Memory B cell (primary cell): ENCODE measurements around the gene BUB1B.
A peak's percentile ranks its signal among the peaks of the same experiment; 100 is the strongest.

Source experiments
- ATAC-seq: fragments of 150-1000 bp; cut with Tn5 transposase; 2 replicates; pipeline ENCODE4 v1.10.0; 2021; ENCODE audit warnings: low read depth, mild to moderate bottlenecking, moderate library complexity
- DNase-seq, 2 donors: peaks; one replicate each; pipeline ENCODE4 v3.0.0; 2022; ENCODE audit warnings: low spot score in 2 of 2
- H3K27ac Mint-ChIP-seq: one replicate; pipeline ENCODE4 v1.8.0; 2022; ENCODE audit warnings: mild to moderate bottlenecking, moderate library complexity, mixed read lengths
- H3K27me3 Mint-ChIP-seq: one replicate; pipeline ENCODE4 v1.8.0; 2022; ENCODE audit warnings: mixed read lengths
- H3K36me3 Mint-ChIP-seq: one replicate; pipeline ENCODE4 v1.8.0; 2022; ENCODE audit warnings: mild to moderate bottlenecking, mixed read lengths
- H3K4me1 Mint-ChIP-seq: one replicate; pipeline ENCODE4 v1.8.0; 2022; ENCODE audit warnings: mixed read lengths
- H3K4me3 Mint-ChIP-seq: one replicate; pipeline ENCODE4 v1.8.0; 2022; ENCODE audit warnings: mild to moderate bottlenecking, moderate library complexity, mixed read lengths
- H3K9me3 Mint-ChIP-seq: one replicate; pipeline ENCODE4 v1.8.0; 2022; ENCODE audit warnings: mixed read lengths

Gene BUB1B

DNA sequence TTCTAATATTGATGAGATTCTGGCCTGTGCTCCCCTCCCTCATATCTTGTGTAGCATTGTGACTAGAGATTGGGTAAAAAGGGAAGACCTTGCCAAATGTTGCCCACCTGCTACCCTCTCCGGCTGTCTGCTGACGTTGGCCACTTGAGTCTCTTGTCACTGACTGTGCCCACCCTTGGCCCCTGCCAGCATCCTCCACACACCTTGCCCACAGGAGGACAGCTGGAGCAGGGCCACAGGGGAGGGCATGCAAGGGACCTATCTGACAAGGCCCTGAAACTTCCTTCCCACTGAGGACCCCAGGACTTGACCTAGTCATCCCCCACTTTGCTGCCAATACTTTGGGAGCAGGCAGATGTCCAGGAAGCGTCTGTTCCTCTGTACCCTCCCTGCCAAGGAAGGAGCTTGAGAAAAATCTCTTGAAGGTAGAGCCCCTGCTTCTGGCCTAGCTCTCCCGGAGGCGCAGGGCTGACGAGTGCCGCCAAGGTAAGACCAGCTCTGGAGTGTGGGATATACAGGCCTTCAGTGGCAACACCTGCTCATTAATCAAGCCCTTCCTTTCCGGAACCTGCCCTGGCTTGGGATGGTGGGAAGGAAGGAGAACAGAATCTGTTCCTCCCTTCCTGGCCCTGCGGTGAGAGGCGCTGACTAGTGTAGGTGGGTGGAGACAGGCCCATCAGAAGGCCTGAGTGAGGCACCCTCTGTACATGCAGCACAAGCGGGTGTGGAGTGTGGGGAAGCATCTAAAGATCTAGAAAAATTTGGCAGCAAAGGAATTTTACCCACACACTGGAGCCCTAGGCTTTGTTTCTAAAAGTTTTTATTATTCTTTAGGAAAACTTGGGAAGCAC is 73.1 kb downstream of the BUB1B start:
- Mint-ChIP-seq H3K27ac (peak overlapping the region; percentile 31), H3K4me1 (peaks cover 19% of the 10 kb centered on the region), H3K4me3 (no peak overlapping the region)

DNA sequence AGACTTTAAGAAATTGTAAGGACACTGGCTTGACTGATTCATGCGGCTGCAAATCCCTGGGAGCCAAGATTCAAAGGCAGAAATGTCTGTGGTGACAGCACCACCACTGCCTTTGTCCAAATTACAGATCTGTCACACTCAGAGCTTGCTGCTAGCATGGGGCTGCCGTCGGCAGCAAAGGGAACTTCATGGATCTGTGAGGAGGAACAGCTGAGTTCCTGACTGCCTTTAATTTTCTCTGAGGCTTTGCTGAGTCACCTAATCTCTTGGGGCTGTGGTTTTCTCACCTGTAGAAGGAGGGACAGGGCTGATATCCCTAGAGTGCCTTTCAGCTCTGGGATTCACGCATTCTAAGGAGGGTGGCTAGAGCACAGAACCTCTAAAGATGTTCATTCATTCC is 73.9 kb downstream of the BUB1B start:
- H3K27ac Mint-ChIP-seq: peak overlapping the region; percentile 76

More for the DNA sequence above, 73.1 kb downstream of the BUB1B start:
- ATAC-seq: no peak
- no peaks in the 10 kb centered on the region for H3K9me3 Mint-ChIP-seq
- H3K36me3 Mint-ChIP-seq: no peaks in the 10 kb centered on the region
- H3K27me3 Mint-ChIP-seq: peaks cover 3% of the 10 kb centered on the region
- DNase-seq: no peak

DNA sequence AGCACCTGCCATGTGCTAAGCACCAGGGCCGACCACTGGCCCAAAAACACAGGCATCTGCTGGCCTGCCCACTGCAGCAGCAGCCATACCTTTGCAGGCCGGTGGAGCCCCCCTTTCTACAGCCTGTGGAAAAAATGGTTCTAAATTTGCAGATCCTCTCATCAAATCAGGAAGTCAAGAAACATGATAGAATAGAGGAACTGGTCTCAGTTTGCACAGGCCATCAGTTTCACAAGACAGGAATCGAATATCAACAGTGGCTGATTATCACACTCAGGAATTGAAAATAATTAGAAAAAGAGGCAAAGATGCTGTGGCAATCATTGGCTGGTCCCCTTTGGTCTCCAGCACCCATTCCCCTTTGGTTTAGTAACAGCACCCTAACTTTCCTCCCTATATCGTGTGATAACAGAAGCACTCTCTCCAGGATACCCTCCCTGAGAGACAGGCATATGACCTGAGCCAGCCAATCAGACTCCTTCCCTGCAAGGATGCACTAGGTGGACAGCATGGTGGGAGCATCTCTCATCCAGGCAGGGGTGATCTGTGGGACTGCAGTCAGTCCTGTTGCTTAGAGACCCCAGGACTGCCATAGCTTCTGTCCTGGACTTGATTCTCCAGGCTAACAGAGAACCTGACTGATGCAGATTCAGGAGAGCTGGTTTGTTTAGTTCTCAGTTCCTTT is 74.5 kb downstream of the BUB1B start:
- peaks cover 9% of the 10 kb centered on the region for H3K27me3 Mint-ChIP-seq
- peaks cover 25% of the 10 kb centered on the region for H3K4me1 Mint-ChIP-seq
- no peaks in the 10 kb centered on the region for H3K9me3 Mint-ChIP-seq
- H3K27ac Mint-ChIP-seq: peak overlapping the region; percentile 76
- DNase-seq (peak in 1 of 2 donors; percentile 23), ATAC-seq (peak; percentile 75)
- H3K36me3 Mint-ChIP-seq: no peaks in the 10 kb centered on the region
- peak overlapping the region; percentile 56 for H3K4me3 Mint-ChIP-seq

More for the DNA sequence above, 73.9 kb downstream of the BUB1B start:
- no peak for ATAC-seq
- no peaks in the 10 kb centered on the region for H3K9me3 Mint-ChIP-seq
- peaks cover 25% of the 10 kb centered on the region for H3K4me1 Mint-ChIP-seq
- no peak overlapping the region for H3K4me3 Mint-ChIP-seq
- DNase-seq: no peak
- no peaks in the 10 kb centered on the region for H3K36me3 Mint-ChIP-seq
- H3K27me3 Mint-ChIP-seq: peaks cover 8% of the 10 kb centered on the region

DNA sequence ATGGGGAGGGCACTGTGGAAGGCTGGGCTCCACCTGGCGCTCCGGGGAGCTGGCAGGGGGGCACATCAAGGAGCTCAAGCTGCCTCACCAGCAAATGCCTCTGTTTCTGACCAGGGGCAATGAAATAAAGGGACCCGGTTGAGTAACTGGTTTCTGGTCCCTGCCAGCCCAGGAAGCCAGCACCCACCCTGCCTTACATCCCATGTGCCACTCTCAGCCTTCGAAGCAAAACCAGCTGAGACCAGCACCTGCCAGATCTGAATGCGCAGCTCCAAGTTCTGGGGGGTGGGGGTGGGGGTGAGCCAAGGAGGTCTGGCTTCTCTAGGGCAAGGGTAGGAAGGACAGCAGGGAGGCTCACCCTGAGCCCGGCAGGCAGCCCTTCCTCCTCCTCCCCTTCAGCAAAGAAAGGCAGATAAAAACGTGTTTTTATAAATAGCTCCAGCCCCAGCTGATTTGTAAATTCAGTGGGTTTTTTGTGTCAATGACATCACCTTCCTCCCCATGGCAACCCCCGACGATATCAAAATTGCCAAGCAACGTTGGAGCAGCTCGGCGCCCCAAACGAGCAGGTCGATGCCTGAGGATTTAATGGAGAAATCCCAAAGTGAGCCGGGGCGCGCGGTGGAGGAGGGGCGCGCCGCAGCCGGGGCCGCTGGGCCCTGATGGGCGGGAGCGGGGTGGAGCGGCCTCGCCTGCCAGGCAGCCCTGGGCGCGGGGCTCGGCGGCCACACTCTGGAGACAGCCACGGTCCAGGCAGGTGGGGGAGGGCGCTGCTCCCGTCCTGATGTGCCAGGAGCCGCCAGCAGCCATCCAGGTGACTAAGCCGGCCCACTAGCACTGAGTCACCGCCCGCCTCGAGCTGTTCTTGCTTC is 77.9 kb downstream of the BUB1B start, which contains the start of gene PAK6:
PAK6 (plus strand) TSS at position 532 of the 872 bp plus-strand sequence. CDS start 25,723 bp downstream, outside the sequence.
- Mint-ChIP-seq H3K36me3 (no peaks in the 10 kb centered on the region), H3K4me3 (peak within 1 kb of the TSS; percentile 76), H3K27me3 (peaks cover 9% of the 10 kb centered on the region), H3K9me3 (no peaks in the 10 kb centered on the region), H3K4me1 (peaks cover 25% of the 10 kb centered on the region), H3K27ac (peak within 1 kb of the TSS; percentile 87)
- ATAC-seq (peak; percentile 71), DNase-seq (peak; percentile 48 to 56)

DNA sequence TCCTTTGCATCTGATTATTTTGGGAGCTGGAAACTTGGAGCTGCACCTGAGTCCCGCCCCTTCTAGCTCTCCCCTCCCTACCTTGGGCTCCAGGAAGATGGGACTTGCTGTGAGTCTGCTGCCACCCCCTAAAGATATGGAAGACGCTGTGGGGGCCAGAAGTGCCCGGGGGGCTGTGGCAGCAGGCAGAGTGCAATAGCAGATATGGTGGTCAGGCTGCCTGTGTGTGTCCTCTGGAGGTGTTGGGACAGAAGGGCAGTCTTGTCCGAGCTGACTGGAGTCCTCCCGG is 78.5 kb downstream of the BUB1B start:
- peaks cover 9% of the 10 kb centered on the region for H3K27me3 Mint-ChIP-seq
- DNase-seq (no peak), ATAC-seq (no peak)
- no peaks in the 10 kb centered on the region for H3K9me3 Mint-ChIP-seq
- H3K4me3 Mint-ChIP-seq: peak overlapping the region; percentile 76
- peaks cover 25% of the 10 kb centered on the region for H3K4me1 Mint-ChIP-seq
- H3K36me3 Mint-ChIP-seq: no peaks in the 10 kb centered on the region
- H3K27ac Mint-ChIP-seq: peak overlapping the region; percentile 87

DNA sequence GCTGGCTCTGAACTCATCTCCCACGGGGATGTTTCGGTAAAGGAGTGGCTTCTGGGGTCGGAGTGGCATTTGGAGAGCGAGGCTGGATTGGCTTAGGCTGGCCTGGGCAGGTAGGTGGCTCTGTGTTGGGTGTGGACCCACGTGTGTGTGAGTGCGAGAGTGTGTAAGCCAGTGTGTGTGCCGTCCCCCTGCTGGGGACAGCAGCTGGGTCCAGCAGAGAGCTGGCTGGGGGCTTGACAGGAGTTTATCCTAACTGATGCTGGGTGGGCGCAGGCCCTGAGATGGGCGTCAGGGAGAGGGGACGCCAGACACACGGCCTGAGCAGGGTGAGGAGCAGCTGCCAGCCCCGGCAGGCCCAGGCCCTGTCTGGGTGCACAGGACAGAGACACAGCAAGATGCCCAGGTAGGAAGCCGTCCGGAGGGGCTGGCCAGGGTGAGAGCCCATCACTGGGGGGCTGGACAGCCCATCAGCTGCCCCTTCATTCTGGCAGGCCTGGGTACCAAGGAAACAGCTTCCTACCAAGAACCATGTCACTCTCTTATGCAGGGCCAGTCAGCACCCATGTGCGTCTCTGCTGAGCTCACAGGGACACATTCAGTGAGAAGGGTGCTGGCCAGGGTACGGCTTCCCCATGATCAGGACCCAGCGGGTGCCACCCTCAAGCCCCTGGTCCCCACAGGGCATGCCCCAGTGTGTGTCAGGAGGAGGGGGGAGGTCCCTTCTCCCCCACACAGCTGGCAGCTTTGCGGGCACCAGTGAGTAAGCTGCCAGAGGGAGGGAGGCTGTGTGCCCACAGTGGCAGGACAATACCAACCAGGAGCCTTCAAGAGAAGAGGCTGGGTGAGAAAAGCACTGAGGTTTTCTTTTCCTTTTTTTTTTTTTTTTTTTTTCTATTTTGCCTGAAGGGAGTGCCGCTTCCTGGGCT is 79.1 kb downstream of the BUB1B start:
- Mint-ChIP-seq H3K27me3 (peaks cover 9% of the 10 kb centered on the region), H3K27ac (peak overlapping the region; percentile 87), H3K4me3 (peak overlapping the region; percentile 76), H3K9me3 (no peaks in the 10 kb centered on the region), H3K4me1 (peaks cover 19% of the 10 kb centered on the region), H3K36me3 (no peaks in the 10 kb centered on the region)
- ATAC-seq: no peak
- DNase-seq: no peak

DNA sequence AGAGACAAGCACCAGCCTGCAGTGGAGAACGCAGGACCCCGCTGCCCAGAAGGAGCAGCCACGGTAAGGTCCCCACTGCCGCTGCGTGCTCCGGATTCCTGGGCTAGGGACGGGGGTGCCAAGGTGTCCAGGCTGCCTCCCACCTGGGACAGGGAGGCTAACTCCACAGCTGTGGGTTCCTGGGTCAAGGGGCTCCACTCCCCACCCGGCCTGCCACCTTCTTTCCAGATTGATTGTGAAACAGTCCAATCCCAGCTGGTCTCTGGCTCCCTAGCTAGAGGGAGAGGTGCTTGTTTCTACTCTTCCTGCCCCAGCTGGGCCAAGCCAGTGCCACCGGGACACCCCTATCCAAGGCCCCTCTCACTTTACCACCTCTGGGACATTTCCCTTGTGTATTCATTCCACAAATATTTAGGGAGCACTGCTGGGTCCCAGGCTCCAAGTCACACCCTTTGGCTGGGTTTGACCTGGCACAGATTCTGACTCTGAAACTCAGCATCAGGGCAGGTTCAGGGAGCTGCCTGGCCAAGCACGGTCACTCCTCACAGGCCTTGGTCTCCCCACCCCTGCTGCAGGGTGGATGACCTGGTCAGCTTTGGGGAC is 79.9 kb downstream of the BUB1B start:
- no peak for ATAC-seq
- no peak for DNase-seq
- H3K4me1 Mint-ChIP-seq: peaks cover 13% of the 10 kb centered on the region
- no peak overlapping the region for H3K4me3 Mint-ChIP-seq
- peaks cover 9% of the 10 kb centered on the region for H3K27me3 Mint-ChIP-seq
- H3K36me3 Mint-ChIP-seq: no peaks in the 10 kb centered on the region
- H3K27ac Mint-ChIP-seq: peak overlapping the region; percentile 31
- no peaks in the 10 kb centered on the region for H3K9me3 Mint-ChIP-seq

DNA sequence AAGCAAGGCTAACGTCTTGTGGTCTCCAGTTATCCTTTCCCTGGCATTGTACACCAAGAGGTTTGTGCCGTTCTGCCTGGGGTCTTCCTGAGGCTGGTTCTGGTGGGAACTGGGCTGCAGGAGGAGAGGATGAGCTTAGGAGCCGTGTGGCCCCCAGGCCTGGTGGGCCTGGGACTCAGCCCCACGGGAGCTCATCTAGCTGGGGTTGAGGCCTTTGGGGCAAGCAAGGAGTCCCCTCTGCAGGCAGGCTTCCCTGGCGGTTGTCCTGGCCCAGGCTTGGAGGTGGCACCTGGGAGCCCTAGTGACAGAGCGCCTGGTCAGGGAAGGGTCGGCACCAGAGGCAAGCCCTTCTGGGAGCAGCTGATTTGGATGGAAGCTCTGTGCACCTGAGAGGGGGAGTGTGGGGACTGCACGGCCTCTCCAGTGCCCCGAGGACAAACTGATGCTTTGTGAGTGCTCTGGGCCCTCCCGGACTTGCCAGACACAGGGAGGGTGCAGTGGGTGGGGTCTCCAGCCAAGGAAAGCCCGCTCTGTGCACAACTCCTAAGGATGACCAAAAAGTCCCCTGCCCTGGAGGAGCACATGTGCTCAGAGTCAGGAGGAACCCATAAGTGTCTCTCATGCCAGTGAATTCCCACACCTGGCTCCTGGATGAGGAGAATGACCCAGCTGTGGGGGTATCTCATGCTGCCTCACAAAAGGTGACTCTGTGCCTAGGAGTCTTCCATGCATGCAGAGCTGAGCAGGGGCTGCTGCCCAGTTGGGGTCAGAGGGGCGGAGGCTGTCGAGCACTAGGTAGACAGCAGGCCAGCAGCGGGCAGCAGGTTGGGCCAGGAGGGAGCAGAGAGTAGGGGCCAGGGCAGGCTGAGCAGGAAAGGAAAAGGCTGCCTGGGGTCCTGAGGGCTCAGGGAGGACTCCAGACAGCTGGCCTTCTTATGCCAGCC is 80.7 kb downstream of the BUB1B start:
- H3K27ac Mint-ChIP-seq: peak overlapping the region; percentile 31
- ATAC-seq (no peak), DNase-seq (no peak)
- H3K4me1 Mint-ChIP-seq: peaks cover 9% of the 10 kb centered on the region
- H3K36me3 Mint-ChIP-seq: no peaks in the 10 kb centered on the region
- H3K9me3 Mint-ChIP-seq: no peaks in the 10 kb centered on the region
- peaks cover 9% of the 10 kb centered on the region for H3K27me3 Mint-ChIP-seq
- no peak overlapping the region for H3K4me3 Mint-ChIP-seq

DNA sequence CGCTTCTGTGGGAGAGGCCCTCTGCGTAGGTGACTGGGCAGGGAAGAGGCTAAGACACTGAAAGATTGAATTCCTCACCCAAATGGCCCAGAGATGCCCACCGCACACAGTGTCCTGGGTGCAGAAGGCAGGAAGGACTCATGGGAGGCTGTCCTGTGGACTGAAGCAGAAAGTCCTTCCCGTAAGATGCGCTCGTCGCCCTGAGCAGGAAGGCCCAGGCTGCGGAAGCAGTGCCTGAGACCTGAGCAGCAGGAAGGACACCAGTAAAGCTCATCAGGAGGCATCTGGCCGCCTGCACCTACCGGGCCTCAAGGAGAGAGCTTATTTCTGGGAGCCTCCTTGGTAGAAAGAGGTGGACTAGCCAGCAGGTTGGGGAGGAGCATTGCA is 81.3 kb downstream of the BUB1B start:
- Mint-ChIP-seq H3K4me1 (peaks cover 9% of the 10 kb centered on the region), H3K9me3 (no peaks in the 10 kb centered on the region), H3K27me3 (peaks cover 9% of the 10 kb centered on the region), H3K4me3 (no peak overlapping the region), H3K36me3 (no peaks in the 10 kb centered on the region), H3K27ac (no peak overlapping the region)
- DNase-seq: no peak
- no peak for ATAC-seq

DNA sequence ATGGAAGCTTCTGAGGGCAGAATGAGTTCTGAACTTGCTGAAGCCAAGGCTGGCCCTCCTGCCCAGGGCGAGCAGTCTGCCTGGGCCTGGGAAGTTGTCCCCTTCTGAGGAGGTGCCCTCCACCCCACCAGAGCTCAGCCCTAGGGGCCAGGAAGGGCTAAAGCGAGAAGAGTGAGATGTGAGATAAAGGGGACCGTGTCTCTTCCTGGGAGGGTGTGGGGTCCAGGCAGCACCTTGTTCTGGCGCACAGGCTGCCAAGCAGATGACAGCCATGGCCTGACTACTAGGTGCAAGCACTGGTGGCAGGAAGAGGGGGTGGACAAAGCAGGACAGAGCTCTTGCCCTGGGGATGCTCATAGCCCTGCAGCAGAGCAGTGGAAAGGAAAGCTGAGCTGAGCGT is 81.7 kb downstream of the BUB1B start:
- ATAC-seq (no peak), DNase-seq (no peak)
- Mint-ChIP-seq H3K27ac (no peak overlapping the region), H3K27me3 (peaks cover 9% of the 10 kb centered on the region), H3K4me3 (no peak overlapping the region), H3K36me3 (no peaks in the 10 kb centered on the region), H3K4me1 (peaks cover 9% of the 10 kb centered on the region), H3K9me3 (no peaks in the 10 kb centered on the region)

DNA sequence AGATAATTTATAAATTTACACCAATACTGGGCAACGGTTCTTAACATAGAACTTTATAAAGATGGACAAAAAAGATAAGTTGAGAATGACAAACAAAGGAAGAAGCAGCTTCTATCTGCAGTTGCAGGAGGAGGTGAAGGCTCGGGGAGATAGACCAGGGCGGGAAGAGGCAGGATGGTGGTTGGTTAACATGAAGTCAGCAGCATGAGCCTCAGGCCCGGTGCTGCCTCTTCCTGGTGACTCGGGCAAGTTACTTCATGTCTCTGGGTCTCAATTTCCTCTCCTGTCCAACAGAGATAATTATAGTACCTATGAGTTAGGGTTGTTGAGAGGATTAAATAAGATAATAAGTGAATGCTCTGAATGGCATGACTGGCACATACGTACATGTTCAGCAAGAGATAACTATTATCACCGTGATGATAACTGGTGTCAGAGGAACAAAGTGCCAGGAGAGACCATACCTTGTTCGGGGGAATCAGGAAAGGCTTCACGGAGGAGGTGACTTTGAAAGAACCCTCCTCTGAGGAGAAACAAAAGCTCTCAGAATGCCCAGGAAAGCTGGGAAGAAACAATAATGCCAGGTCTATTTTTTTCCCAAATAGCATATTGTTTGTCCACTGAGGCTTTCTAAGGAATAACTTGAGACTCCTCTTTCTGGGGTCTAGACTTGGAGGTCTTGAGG is 82.4 kb downstream of the BUB1B start:
- Mint-ChIP-seq H3K27ac (no peak overlapping the region), H3K4me3 (no peak overlapping the region), H3K9me3 (no peaks in the 10 kb centered on the region), H3K4me1 (peaks cover 6% of the 10 kb centered on the region), H3K27me3 (peaks cover 6% of the 10 kb centered on the region), H3K36me3 (no peaks in the 10 kb centered on the region)
- DNase-seq: no peak
- no peak for ATAC-seq
